PC-3 (cell line): ENCODE measurements around the gene SLC31A1. TPM values are rescaled to one million over a fixed set of nuclear protein-coding genes. Genes with fewer than 3 reads are reported as not detected.
"Not testable (repeated sequence)": the region's sequence is repeated elsewhere in the genome, so short reads cannot be mapped to it uniquely, and the experiment has no call there.

ENCODE experiments used
- ATAC-seq: fragments of 200-7000 bp; cut with Tn5 transposase; 2 replicates; pipeline ENCODE4 v1.9.1; 2020; ENCODE audit warnings: mild to moderate bottlenecking, moderate library complexity
- BruUV-seq: library from RNA; stranded (reverse); fragments of 400-500 nt; replicated peaks from 2 replicates; lab custom pipeline; 2021; lab: Mats Ljungman, UMichigan
- CTCF ChIA-PET: fragments of 300-600 bp; sonication (Branson Sonifier 250); formaldehyde crosslinking; loops from one replicate; lab custom pipeline; 2022; ENCODE audit warnings: antibody characterized with exemption; lab: Charles Lee
- POLR2A ChIA-PET: fragments of 300-600 bp; sonication (Branson Sonifier 250); formaldehyde crosslinking; loops from one replicate; lab custom pipeline; 2022; ENCODE audit warnings: antibody characterized with exemption; ENCODE audit not compliant: unreplicated experiment; lab: Charles Lee
- DNase-seq: peaks from one replicate; pipeline ENCODE4 v3.0.0-alpha.2; 2015
- H2AFZ ChIP-seq: fragments of 300-600 bp; sonication (generic); 2 replicates; pipeline ENCODE4 v1.6.0; 2016; ENCODE audit warnings: antibody characterized with exemption, low read length
- H3F3A ChIP-seq: fragments of 300-600 bp; sonication (generic); one replicate; pipeline ENCODE4 v1.6.0; 2017; ENCODE audit warnings: antibody characterized with exemption, low read length, control low read depth, mild to moderate bottlenecking; ENCODE audit not compliant: unreplicated experiment
- H3K27ac ChIP-seq: fragments of 300-600 bp; sonication (generic); 2 replicates; pipeline ENCODE4 v1.5.1; 2016; ENCODE audit warnings: mild to moderate bottlenecking, low read length
- H3K27me3 ChIP-seq: fragments of 300-600 bp; sonication (generic); 2 replicates; pipeline ENCODE4 v1.6.1; 2016; ENCODE audit warnings: low read length, mixed read lengths
- H3K36me3 ChIP-seq: fragments of 300-600 bp; sonication (generic); 2 replicates; pipeline ENCODE4 v1.6.1; 2016; ENCODE audit warnings: low read depth, mixed run types, low read length, mixed read lengths
- H3K4me1 ChIP-seq: fragments of 300-600 bp; sonication (generic); 2 replicates; pipeline ENCODE4 v1.5.1; 2016; ENCODE audit warnings: low read length; ENCODE audit not compliant: insufficient read depth
- H3K4me2 ChIP-seq: fragments of 300-600 bp; sonication (generic); 2 replicates; pipeline ENCODE4 v1.6.0; 2016; ENCODE audit warnings: low read length
- H3K4me3 ChIP-seq: fragments of 300-600 bp; sonication (generic); 2 replicates; pipeline ENCODE4 v1.5.1; 2016; ENCODE audit warnings: mild to moderate bottlenecking, low read length, mixed read lengths
- H3K79me2 ChIP-seq: fragments of 300-600 bp; sonication (generic); 2 replicates; pipeline ENCODE4 v1.6.1; 2017; ENCODE audit warnings: low read length, mixed read lengths
- H3K9ac ChIP-seq: fragments of 300-600 bp; sonication (generic); 2 replicates; pipeline ENCODE4 v1.6.0; 2016; ENCODE audit warnings: mild to moderate bottlenecking, low read length
- H3K9me2 ChIP-seq: fragments of 300-600 bp; sonication (generic); replicated peaks from 2 replicates; pipeline ENCODE4 v1.6.1; 2016; ENCODE audit warnings: mixed run types, low read length, mixed read lengths
- H3K9me3 ChIP-seq: fragments of 300-600 bp; sonication (generic); 2 replicates; pipeline ENCODE4 v1.6.1; 2016; ENCODE audit warnings: low read length, mixed read lengths
- H4K20me1 ChIP-seq: fragments of 300-600 bp; sonication (generic); 2 replicates; pipeline ENCODE4 v1.6.1; 2016; ENCODE audit warnings: low read length, mixed read lengths
- CTCF ChIP-seq: fragments of 300-600 bp; sonication (generic); conservative IDR thresholded peaks from 2 replicates; pipeline ENCODE4 v1.5.1; 2017; ENCODE audit warnings: antibody characterized with exemption, low read depth, mild to moderate bottlenecking, low read length
- EZH2 ChIP-seq: fragments of 300-600 bp; sonication (generic); IDR thresholded peaks from one replicate; pipeline ENCODE4 v1.6.1; 2017; ENCODE audit warnings: antibody characterized with exemption, mild to moderate bottlenecking, low read length; ENCODE audit not compliant: unreplicated experiment
- EZH2phosphoT487 ChIP-seq: fragments of 300-600 bp; sonication (generic); IDR thresholded peaks from 2 replicates; pipeline ENCODE4 v1.6.1; 2018; ENCODE audit warnings: mild to moderate bottlenecking, antibody characterized with exemption, low read length, borderline replicate concordance
- intact Hi-C: fragments of 100-400 bp; cut with micrococcal nuclease; formaldehyde crosslinking; loops from 2 replicates; pipeline ENCODE4 v1.9.0; 2023
- total RNA-seq: library from RNA; depleted of rRNA; stranded (reverse); fragments of >200 nt; gene quantifications from 2 replicates; pipeline ENCODE4 v1.2.3, GENCODE V29; 2014

SLC31A1 gene
- total RNA-seq, 1 experiment from 2014 or later = 9.7 TPM

- no peak overlapping the region for H3K4me3 ChIP-seq
- H4K20me1 ChIP-seq = no peaks in the 10 kb centered on the region
- H3K9ac ChIP-seq = no peak overlapping the region
- no TSS peak for BruUV-seq
- no peaks in the 10 kb centered on the region for H3K27me3 ChIP-seq
- ChIA-PET CTCF (no interaction called here), POLR2A (no interaction called here)
- H3K4me2 ChIP-seq = no peak overlapping the region
- H3K27ac ChIP-seq = no peak overlapping the region
- H3K36me3 ChIP-seq = no peaks in the 10 kb centered on the region
- no peaks in the 10 kb centered on the region for H3K79me2 ChIP-seq
- no peak for TF ChIP-seq EZH2phosphoT487
- no peak for TF ChIP-seq CTCF
- no peak for TF ChIP-seq EZH2
- no peak overlapping the region for H2AFZ ChIP-seq
- DNase-seq (no peak), ATAC-seq (no peak)
- no peaks in the 10 kb centered on the region for H3K9me2 ChIP-seq
- no peaks in the 10 kb centered on the region for H3F3A ChIP-seq
- intact Hi-C loops = no loop called here
- H3K9me3 ChIP-seq = no peaks in the 10 kb centered on the region
- no peaks in the 10 kb centered on the region for H3K4me1 ChIP-seq
Measured at GRCh38 chr9:113231701-113232100, 10.4 kb downstream of the SLC31A1 start.

GRCh38 chr9:113235701-113236255 is 14.4 kb downstream of the SLC31A1 start:
- H3F3A ChIP-seq, H3K79me2 ChIP-seq, H2AFZ ChIP-seq, POLR2A ChIA-PET, H3K9me2 ChIP-seq, intact Hi-C loops, CTCF ChIA-PET, H3K4me3 ChIP-seq, H3K27ac ChIP-seq, DNase-seq, H3K9me3 ChIP-seq, H3K36me3 ChIP-seq, H3K4me2 ChIP-seq, H4K20me1 ChIP-seq, H3K4me1 ChIP-seq, ATAC-seq, H3K9ac ChIP-seq, H3K27me3 ChIP-seq, BruUV-seq: not testable (repeated sequence)

- Histone ChIP-seq H3K27ac (no peak overlapping the region), H4K20me1 (no peaks in the 10 kb centered on the region), H3K9me3 (no peaks in the 10 kb centered on the region), H3K27me3 (no peaks in the 10 kb centered on the region), H3K36me3 (no peaks in the 10 kb centered on the region), H3F3A (no peaks in the 10 kb centered on the region), H3K4me3 (no peak overlapping the region), H3K79me2 (no peaks in the 10 kb centered on the region), H3K9me2 (no peaks in the 10 kb centered on the region), H3K4me1 (no peaks in the 10 kb centered on the region), H2AFZ (no peak overlapping the region), H3K9ac (no peak overlapping the region), H3K4me2 (no peak overlapping the region)
- POLR2A ChIA-PET = no interaction called here
- CTCF ChIA-PET = no interaction called here
- TF ChIP-seq EZH2 (no peak), CTCF (no peak), EZH2phosphoT487 (no peak)
- intact Hi-C loops = no loop called here
- ATAC-seq (no peak), DNase-seq (no peak)
- no TSS peak for BruUV-seq
Measured at GRCh38 chr9:113237026-113237425, 15.7 kb downstream of the SLC31A1 start.
